Smooth muscle cell (in vitro differentiated cells): ENCODE results near the gene GDF7. TPM values are rescaled to one million over a fixed set of nuclear protein-coding genes. Genes with fewer than 3 reads are reported as not detected.

Source experiments
- DNase-seq: peaks from one replicate; lab custom pipeline; 2025; ENCODE audit not compliant: unreplicated experiment; lab: John Stamatoyannopoulos, UW
- H2AFZ ChIP-seq: fragments of 200-600 bp; sonication (generic); 2 replicates; pipeline ENCODE4 v1.6.0; 2016; ENCODE audit warnings: antibody characterized with exemption, low read depth, mild to moderate bottlenecking
- H3F3A ChIP-seq: fragments of 200-600 bp; sonication (generic); 2 replicates; pipeline ENCODE4 v1.6.0; 2017; ENCODE audit warnings: antibody characterized with exemption, low read depth
- H3K27ac ChIP-seq: fragments of 200-600 bp; sonication (generic); 2 replicates; pipeline ENCODE4 v1.5.1; 2016; ENCODE audit warnings: low read depth, mild to moderate bottlenecking
- H3K27me3 ChIP-seq: fragments of 200-600 bp; sonication (generic); 2 replicates; pipeline ENCODE4 v1.6.1; 2016; ENCODE audit warnings: low read depth, mild to moderate bottlenecking
- H3K36me3 ChIP-seq: fragments of 200-600 bp; sonication (generic); 2 replicates; pipeline ENCODE4 v1.5.1; 2016; ENCODE audit warnings: low read depth
- H3K4me1 ChIP-seq: fragments of 200-600 bp; sonication (generic); 2 replicates; pipeline ENCODE4 v1.5.1; 2016; ENCODE audit warnings: low read depth
- H3K4me2 ChIP-seq: fragments of 200-600 bp; sonication (generic); 2 replicates; pipeline ENCODE4 v1.6.0; 2016; ENCODE audit warnings: mild to moderate bottlenecking
- H3K4me3 ChIP-seq: fragments of 200-600 bp; sonication (generic); 2 replicates; pipeline ENCODE4 v1.5.1; 2016; ENCODE audit warnings: mild to moderate bottlenecking
- H3K79me2 ChIP-seq: fragments of 200-600 bp; sonication (generic); 2 replicates; pipeline ENCODE4 v1.6.0; 2016; ENCODE audit warnings: low read depth, mild to moderate bottlenecking
- H3K9ac ChIP-seq: fragments of 200-600 bp; sonication (generic); 2 replicates; pipeline ENCODE4 v1.6.0; 2016; ENCODE audit warnings: low read depth
- H3K9me3 ChIP-seq: fragments of 200-600 bp; sonication (generic); replicated peaks from 2 replicates; pipeline ENCODE4 v1.5.1; 2016; ENCODE audit warnings: low read depth
- H4K20me1 ChIP-seq: fragments of 200-600 bp; sonication (generic); 2 replicates; pipeline ENCODE4 v1.6.0; 2016; ENCODE audit warnings: low read depth
- WGBS: methylation state at CpG from one replicate; pipeline ENCODE4 v1.1.7; 2016; ENCODE audit warnings: low lambda C conversion rate; 5-methylcytosine and 5-hydroxymethylcytosine counted together
- polyA plus RNA-seq: library from polyadenylated mRNA; unstranded; fragments of >200 nt; fragmentation: Nextera tagmentation; extraction: Ambion mirVana; gene quantifications from 2 replicates; pipeline ENCODE4 v1.2.1, GENCODE V29; 2016
- total RNA-seq: library from RNA; depleted of rRNA; stranded (reverse); fragments of >200 nt; gene quantifications from 2 replicates; pipeline ENCODE4 v1.2.3, GENCODE V29; 2014
- TF ChIP-seq, protein P1 (sequence below): fragments of 200-600 bp; sonication (generic); IDR thresholded peaks from 2 replicates; pipeline ENCODE4 v1.5.1; 2017; ENCODE audit warnings: borderline replicate concordance, mild to moderate bottlenecking, antibody characterized with exemption; ENCODE audit not compliant: insufficient read depth, poor library complexity, severe bottlenecking

Gene GDF7
- total and polyA plus RNA-seq, 2 experiments from 2014 or later: under 0.01 TPM; not detected in 1

DNA sequence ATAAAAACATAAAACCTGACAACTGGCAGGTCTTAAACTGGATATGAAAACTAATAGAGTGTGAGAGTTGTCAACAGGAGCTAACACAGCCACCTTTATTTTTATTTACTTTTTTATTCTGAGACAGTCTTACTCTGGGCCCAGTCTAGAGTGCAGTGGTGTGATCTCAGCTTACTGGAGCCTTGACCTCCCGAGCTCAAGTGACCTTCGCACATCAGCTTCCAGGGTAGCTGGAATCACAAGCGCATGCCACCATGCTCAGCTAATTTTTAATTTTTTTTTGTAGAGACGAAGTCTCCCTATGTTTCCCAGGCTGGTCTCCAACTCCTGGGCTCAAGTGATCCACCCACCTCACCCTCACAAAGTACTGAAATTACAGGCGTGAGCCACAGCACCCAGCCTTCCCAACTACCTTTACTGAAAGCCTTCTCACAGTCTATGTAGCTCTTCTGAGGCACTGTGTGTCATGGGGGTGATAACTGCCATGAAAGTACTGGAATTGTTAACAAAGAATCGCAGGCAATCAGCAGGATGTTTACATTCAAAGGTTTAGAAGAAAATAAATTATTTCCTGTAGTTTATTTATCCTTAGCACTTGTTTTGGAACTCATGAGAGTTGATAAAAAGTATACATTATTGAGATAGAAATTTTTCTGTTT lies 24.3 kb downstream of the GDF7 start:
- Histone ChIP-seq H3F3A (no peaks in the 10 kb centered on the region), H3K27ac (no peak overlapping the region), H3K9ac (no peak overlapping the region), H3K4me1 (no peaks in the 10 kb centered on the region), H3K36me3 (no peaks in the 10 kb centered on the region), H3K27me3 (no peaks in the 10 kb centered on the region), H3K79me2 (no peaks in the 10 kb centered on the region), H3K4me2 (no peak overlapping the region), H3K9me3 (no peaks in the 10 kb centered on the region), H3K4me3 (no peak overlapping the region), H4K20me1 (no peaks in the 10 kb centered on the region), H2AFZ (no peak overlapping the region)
- 88% methylated on average over 6 of the region's 6 CpGs for WGBS
- TF ChIP-seq, protein P1, sequence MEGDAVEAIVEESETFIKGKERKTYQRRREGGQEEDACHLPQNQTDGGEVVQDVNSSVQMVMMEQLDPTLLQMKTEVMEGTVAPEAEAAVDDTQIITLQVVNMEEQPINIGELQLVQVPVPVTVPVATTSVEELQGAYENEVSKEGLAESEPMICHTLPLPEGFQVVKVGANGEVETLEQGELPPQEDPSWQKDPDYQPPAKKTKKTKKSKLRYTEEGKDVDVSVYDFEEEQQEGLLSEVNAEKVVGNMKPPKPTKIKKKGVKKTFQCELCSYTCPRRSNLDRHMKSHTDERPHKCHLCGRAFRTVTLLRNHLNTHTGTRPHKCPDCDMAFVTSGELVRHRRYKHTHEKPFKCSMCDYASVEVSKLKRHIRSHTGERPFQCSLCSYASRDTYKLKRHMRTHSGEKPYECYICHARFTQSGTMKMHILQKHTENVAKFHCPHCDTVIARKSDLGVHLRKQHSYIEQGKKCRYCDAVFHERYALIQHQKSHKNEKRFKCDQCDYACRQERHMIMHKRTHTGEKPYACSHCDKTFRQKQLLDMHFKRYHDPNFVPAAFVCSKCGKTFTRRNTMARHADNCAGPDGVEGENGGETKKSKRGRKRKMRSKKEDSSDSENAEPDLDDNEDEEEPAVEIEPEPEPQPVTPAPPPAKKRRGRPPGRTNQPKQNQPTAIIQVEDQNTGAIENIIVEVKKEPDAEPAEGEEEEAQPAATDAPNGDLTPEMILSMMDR: no peak
- DNase-seq: no peak

DNA sequence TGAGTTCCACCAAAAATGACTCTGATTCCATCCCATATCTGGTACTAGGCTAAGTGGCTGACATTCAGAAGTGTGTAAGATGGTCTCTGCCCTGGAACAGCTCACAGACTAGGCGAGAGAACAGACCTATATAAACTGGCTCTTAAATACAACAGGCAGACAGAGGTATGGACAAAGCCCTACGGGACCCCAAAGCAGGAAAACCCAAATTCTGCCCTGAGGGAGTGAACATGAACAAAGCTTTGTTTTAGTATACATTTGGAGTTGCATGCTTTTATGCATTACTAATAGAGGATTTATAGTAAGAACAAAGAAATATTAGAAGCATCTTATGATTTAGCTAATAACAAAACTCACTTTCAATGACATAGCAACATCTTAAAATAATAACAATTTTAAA lies 25.1 kb downstream of the GDF7 start:
- Histone ChIP-seq H4K20me1 (no peaks in the 10 kb centered on the region), H3K9me3 (no peaks in the 10 kb centered on the region), H3K79me2 (no peaks in the 10 kb centered on the region), H3K4me2 (no peak overlapping the region), H3K9ac (no peak overlapping the region), H3K4me3 (no peak overlapping the region), H3K27me3 (no peaks in the 10 kb centered on the region), H3K27ac (no peak overlapping the region), H2AFZ (no peak overlapping the region), H3K4me1 (no peaks in the 10 kb centered on the region), H3K36me3 (no peaks in the 10 kb centered on the region), H3F3A (no peaks in the 10 kb centered on the region)
- no peak for DNase-seq
- TF ChIP-seq, protein P1: no peak
- WGBS: 92% methylated on average over 2 of the region's 2 CpGs

DNA sequence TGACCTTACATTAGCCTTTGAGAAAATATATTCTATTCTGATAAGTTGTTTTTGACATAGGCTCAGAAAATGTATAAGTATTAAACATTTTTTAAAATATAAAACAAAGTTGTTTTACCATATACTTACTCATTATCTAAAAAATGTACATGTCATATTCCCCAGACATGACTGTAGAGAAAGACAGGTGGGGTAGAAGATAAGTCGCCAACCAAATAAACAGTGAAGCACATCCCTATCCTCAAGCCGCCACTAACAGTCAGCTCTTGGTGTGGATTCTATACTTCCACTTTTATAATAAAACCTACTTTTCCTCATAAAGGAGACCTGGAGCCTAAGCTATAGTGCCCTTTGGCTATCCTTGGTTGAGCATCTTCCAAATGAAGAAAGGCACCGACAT lies 26.4 kb downstream of the GDF7 start:
- Histone ChIP-seq H3K9ac (no peak overlapping the region), H3K36me3 (no peaks in the 10 kb centered on the region), H3K4me3 (no peak overlapping the region), H3K27me3 (no peaks in the 10 kb centered on the region), H3K27ac (no peak overlapping the region), H3F3A (no peaks in the 10 kb centered on the region), H3K4me2 (no peak overlapping the region), H3K79me2 (no peaks in the 10 kb centered on the region), H4K20me1 (no peaks in the 10 kb centered on the region), H3K9me3 (no peaks in the 10 kb centered on the region), H3K4me1 (no peaks in the 10 kb centered on the region), H2AFZ (no peak overlapping the region)
- no peak for DNase-seq
- 97% methylated on average over 3 of the region's 3 CpGs for WGBS
- TF ChIP-seq, protein P1: no peak

DNA sequence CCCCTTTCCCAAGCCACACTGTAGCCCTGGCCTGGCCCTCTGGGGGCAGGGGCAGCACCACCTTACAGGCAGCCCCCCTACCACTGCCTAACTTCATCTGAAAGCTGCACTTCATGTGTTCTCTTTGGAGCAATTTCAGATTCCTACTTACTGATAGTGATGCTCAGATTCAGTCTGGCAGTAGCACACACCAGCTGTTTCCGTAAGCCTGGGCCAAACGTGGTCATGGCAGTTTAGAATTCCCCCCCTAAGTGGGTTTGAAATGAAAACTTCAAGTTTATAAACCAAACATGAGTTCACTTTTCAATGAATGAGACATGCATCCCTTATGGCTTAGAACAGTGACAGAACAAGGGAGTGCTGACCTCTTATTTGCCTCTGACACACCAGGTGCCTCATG lies 29.4 kb downstream of the GDF7 start:
- TF ChIP-seq, protein P1: no peak
- no peaks in the 10 kb centered on the region for H3F3A ChIP-seq
- no peaks in the 10 kb centered on the region for H3K79me2 ChIP-seq
- no peak overlapping the region for H3K9ac ChIP-seq
- no peaks in the 10 kb centered on the region for H3K9me3 ChIP-seq
- 97% methylated on average over 2 of the region's 2 CpGs for WGBS
- H3K4me2 ChIP-seq: no peak overlapping the region
- H3K4me3 ChIP-seq: no peak overlapping the region
- no peaks in the 10 kb centered on the region for H3K36me3 ChIP-seq
- H2AFZ ChIP-seq: no peak overlapping the region
- H4K20me1 ChIP-seq: no peaks in the 10 kb centered on the region
- H3K4me1 ChIP-seq: no peaks in the 10 kb centered on the region
- DNase-seq: no peak
- no peak overlapping the region for H3K27ac ChIP-seq
- H3K27me3 ChIP-seq: no peaks in the 10 kb centered on the region
